Small intestine (tissue), 7 donors: Measurements from ENCODE around the gene SAA2. TPM values are rescaled to one million over a fixed set of nuclear protein-coding genes. Genes with fewer than 3 reads are reported as not detected.

Experiments
- DNase-seq, 2 donors: peaks; one replicate each; pipeline versions ENCODE4 v3.0.0 to v3.0.0-alpha.2; 2013
- FAIRE-seq: peaks from 2 replicates; lab custom pipeline; 2012; peaks lifted over from hg19 to GRCh38; lab: Jason Lieb, UNC
- H3K27ac ChIP-seq, 3 donors: one replicate each; pipeline ENCODE4 v1.5.1; 2013; ENCODE audit warnings: low read length in 2 of 3, mild to moderate bottlenecking in 2 of 3, control low read depth in 1 of 3, inconsistent platforms in 1 of 3, low read depth in 1 of 3, moderate library complexity in 1 of 3
- H3K27me3 ChIP-seq, 3 donors: one replicate each; pipeline ENCODE4 v1.6.1; 2013; ENCODE audit warnings: low read length in 3 of 3, inconsistent platforms in 1 of 3; ENCODE audit not compliant: control insufficient read depth in 3 of 3, insufficient read depth in 3 of 3
- H3K36me3 ChIP-seq, 3 donors: one replicate each; pipeline ENCODE4 v1.6.1; 2013; ENCODE audit warnings: low read length in 3 of 3, inconsistent platforms in 1 of 3, low read depth in 1 of 3, mild to moderate bottlenecking in 1 of 3, moderate library complexity in 1 of 3; ENCODE audit not compliant: control insufficient read depth in 3 of 3, insufficient read depth in 2 of 3
- H3K4me1 ChIP-seq, 3 donors: one replicate each; pipeline ENCODE4 v1.6.1; 2013; ENCODE audit warnings: low read length in 2 of 3, inconsistent platforms in 1 of 3, low read depth in 1 of 3, mild to moderate bottlenecking in 1 of 3, moderate library complexity in 1 of 3; ENCODE audit not compliant: control insufficient read depth in 3 of 3, insufficient read depth in 2 of 3
- H3K4me3 ChIP-seq, 3 donors: one replicate each; pipeline ENCODE4 v1.5.1; 2013; ENCODE audit warnings: low read length in 3 of 3, control low read depth in 1 of 3, inconsistent platforms in 1 of 3, low read depth in 1 of 3, mild to moderate bottlenecking in 1 of 3, moderate library complexity in 1 of 3
- H3K9me3 ChIP-seq, 2 donors: one replicate each; pipeline ENCODE4 v1.6.1; 2013; ENCODE audit warnings: low read depth in 1 of 2, low read length in 1 of 2; ENCODE audit not compliant: control insufficient read depth in 2 of 2, insufficient read depth in 1 of 2
- WGBS, 3 donors: extraction: QIAGEN DNeasy Blood & Tissue Kit; methylation state at CpG; one replicate each; pipeline ENCODE4 v1.1.7; 2013; 5-methylcytosine and 5-hydroxymethylcytosine counted together
- polyA plus RNA-seq, 4 donors: library from polyadenylated mRNA; stranded (reverse) in 3 of 4; unstranded in 1 of 4; fragments of 200-250 nt in 3 of 4; fragments of 120-200 nt in 1 of 4; gene quantifications; one replicate each; pipeline versions ENCODE4 v1.2.1 to v1.2.3, GENCODE V29; 2013
- donor health status: healthy with polysubstance abuse.
- donor health status: control.
- donor health status: control.
- donor health status: Bipolar disorder and iron deficiency.
- donor health status: healthy.

Gene SAA2
- polyA plus RNA-seq, 4 donors = 1.1 to 9.2 (median 4.9) TPM; not detected in 1

GRCh38 chr11:18196532-18196931, 51.9 kb downstream of the SAA2 start:
- H3K4me1 ChIP-seq = no peaks in the 10 kb centered on the region
- DNase-seq (no peak), FAIRE-seq (no peak)
- no peak overlapping the region for H3K27ac ChIP-seq
- peaks cover 0 to 7% (median 0%) of the 10 kb centered on the region in 3 donors for H3K27me3 ChIP-seq
- peaks cover 0 to 1% of the 10 kb centered on the region in 2 donors for H3K9me3 ChIP-seq
- no peaks in the 10 kb centered on the region for H3K36me3 ChIP-seq
- no peak overlapping the region for H3K4me3 ChIP-seq
- 75 to 93% (median 77%) methylated on average over 2 of the region's 2 CpGs for WGBS, 3 donors

Other genes with a start within 250 kb of the SAA2 start
- gene SERGEF, start 235.6 kb downstream of the SAA2 start, polyA plus RNA-seq = 10 to 100 TPM; 19.2 to 31.1 (median 27.0) TPM
- gene TPH1, start 202.4 kb downstream of the SAA2 start, polyA plus RNA-seq = 10 to 100 TPM in 1 of 4 donors, 1 to 10 TPM in 3; 1.3 to 45.3 (median 2.5) TPM
- 10 to 100 TPM in 3 of 4 donors, 1 to 10 TPM in 1; 10.0 to 21.9 (median 12.1) TPM for gene SAAL1, start 142.6 kb downstream of the SAA2 start, polyA plus RNA-seq
- not detected for gene MRGPRX3, start 116.1 kb downstream of the SAA2 start, polyA plus RNA-seq
- gene MRGPRX4, start 75.8 kb downstream of the SAA2 start, polyA plus RNA-seq = not detected
- under 1 TPM in 1 of 4 donors, not detected in 3; 0.15 TPM for gene SAA4, start 11.9 kb downstream of the SAA2 start, polyA plus RNA-seq
- gene SAA1, start 17.6 kb upstream of the SAA2 start, polyA plus RNA-seq = 10 to 100 TPM in 1 of 4 donors, 1 to 10 TPM in 2, not detected in 1; 3.0 to 64.0 (median 9.8) TPM
- 10 to 100 TPM in 3 of 4 donors, 1 to 10 TPM in 1; 9.0 to 25.0 (median 12.5) TPM for gene HPS5, start 73.5 kb upstream of the SAA2 start, polyA plus RNA-seq
- 10 to 100 TPM; 23.1 to 65.7 (median 27.3) TPM for gene GTF2H1, start 73.9 kb upstream of the SAA2 start, polyA plus RNA-seq
- 100 to 1,000 TPM; 349 to 825 (median 616) TPM for gene LDHA, start 145.9 kb upstream of the SAA2 start, polyA plus RNA-seq
- 1 to 10 TPM in 2 of 4 donors, under 1 TPM in 2; 0.06 to 5.1 (median 2.5) TPM for gene LDHC, start 163.7 kb upstream of the SAA2 start, polyA plus RNA-seq
- under 1 TPM in 2 of 4 donors, not detected in 2; 0.04 to 0.19 TPM for gene LDHAL6A, start 207.2 kb upstream of the SAA2 start, polyA plus RNA-seq